T-helper 2 cell treated with Interferon-gamma antibody and Interleukin-4, amounts not matched to agents 100 ng/mL and 5 ng/mL, for 36 hours (primary cell): ENCODE measurements around the gene GUK1. TPM values are rescaled to one million over a fixed set of nuclear protein-coding genes. Genes with fewer than 3 reads are reported as not detected.

Experiments
- intact Hi-C: fragments of 100-400 bp; cut with micrococcal nuclease; formaldehyde crosslinking; loops from one replicate; pipeline ENCODE4 v1.15.1; 2023
- total RNA-seq: library from RNA; stranded (reverse); gene quantifications from 2 replicates; pipeline ENCODE4 v1.2.3, GENCODE V29; 2022

GUK1 gene
- total RNA-seq, 1 donor from 2014 or later: 240 TPM

DNA sequence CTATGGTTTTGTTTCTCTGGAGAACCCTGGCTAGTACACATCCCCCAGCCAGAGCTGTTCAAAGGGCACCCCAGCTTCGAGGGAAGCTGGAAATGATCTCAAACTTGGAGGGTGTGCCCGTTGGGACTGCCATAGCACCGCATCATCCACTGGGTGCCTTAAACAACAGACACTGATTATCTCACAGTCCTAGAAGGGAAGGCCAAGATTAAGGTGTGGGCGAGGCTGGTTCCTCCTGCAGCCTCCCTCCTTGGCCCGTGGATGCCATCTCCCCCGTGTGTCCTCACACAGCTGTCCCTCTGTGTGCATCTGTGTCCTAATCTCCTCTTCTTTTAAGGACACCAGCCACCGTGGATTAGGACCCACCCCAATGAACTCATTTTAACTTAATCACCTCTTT, 21.3 kb downstream of the GUK1 start:
- intact Hi-C loops: no loop called here

DNA sequence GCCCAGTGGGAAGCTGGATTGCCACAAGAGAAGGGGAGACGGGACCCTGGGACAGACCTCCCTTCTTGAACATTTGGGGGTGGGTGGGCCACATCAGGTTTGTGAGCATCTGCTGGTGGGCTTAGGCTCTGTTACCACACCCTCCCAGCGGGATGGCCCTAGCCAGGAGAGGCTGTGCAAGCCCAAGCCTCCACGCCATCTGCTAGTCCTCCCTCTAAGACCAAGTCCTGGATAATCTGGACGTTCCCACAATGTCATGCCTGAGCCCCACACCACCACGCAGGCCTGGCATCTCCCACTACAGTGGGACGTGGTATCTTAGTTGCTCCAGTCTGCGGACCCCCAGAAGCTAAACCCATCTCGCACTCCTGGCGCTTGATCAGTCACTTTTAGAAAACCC, 21.8 kb downstream of the GUK1 start:
- intact Hi-C loops: no loop called here

DNA sequence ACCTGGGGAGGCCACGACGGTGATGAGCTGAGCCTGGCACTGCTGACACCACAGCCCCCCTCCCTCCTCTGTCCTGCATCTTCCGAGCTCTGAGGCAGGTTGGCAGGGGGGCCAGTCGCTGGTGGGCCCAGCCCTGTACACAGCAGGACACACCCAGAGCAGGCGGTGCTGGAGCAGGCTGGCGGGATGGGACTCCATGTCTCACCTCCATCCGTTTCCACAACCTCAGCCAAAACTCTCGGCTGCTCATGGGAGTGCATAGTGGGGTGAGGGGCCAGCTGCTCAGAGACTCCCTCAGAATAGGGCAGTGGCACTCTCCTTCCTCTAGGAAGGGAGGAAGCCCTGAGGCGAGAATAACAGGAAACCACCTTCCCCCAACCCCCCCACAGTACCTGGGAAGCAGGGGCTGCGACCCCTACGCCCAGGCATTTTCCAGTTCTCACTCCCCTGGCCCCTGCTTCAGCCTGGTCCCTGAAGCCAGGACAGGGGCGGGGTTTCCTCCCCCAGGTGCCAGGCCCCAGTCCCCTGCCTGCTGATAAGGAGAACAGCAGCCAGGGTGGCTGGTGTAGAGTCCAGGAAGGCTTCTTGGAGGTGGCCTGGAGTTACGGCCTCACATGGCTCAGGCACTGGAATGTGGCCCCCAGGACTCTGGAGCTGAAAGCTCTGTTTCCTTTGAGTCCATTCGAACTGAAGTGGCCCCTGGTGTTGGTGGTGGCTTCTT, 22.4 kb downstream of the GUK1 start:
- intact Hi-C loops: no loop called here

DNA sequence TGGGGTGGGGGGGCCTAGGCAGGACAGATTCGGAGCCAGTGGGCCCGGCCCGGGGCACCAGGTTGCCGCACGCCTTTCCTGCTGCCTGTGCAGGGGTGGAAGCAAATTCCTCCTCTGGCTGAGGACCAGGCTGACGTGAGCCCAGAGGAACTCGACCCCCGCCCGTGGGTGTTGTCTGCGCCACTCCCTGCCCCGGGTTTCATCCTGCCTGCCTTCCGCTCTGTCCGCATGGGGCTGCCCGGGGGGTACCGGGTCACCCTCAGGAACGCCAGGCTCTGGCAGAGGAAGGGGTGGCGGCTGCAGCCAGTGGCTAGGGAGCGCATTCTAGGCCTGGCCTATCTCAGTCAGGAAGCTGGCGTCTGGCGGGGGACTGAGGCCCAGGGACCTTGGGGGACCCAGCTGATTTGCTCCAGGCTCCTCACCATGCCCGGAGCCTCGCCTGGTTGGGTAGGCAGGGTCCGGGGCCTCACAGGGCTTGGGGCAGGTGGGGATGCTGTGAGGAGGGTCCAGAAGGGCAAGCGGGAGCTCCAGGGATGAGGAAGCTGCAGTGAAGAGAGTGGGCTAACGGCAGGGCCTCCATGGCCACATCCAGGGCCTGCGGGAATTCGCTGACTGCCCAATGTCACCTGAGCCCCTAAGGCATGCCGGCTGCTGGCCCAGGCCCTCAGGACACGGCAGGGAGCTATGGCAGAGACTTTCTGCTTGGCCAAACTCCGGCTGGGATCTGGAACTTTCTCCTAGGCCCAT, 23.1 kb downstream of the GUK1 start:
- intact Hi-C loops: no loop called here

DNA sequence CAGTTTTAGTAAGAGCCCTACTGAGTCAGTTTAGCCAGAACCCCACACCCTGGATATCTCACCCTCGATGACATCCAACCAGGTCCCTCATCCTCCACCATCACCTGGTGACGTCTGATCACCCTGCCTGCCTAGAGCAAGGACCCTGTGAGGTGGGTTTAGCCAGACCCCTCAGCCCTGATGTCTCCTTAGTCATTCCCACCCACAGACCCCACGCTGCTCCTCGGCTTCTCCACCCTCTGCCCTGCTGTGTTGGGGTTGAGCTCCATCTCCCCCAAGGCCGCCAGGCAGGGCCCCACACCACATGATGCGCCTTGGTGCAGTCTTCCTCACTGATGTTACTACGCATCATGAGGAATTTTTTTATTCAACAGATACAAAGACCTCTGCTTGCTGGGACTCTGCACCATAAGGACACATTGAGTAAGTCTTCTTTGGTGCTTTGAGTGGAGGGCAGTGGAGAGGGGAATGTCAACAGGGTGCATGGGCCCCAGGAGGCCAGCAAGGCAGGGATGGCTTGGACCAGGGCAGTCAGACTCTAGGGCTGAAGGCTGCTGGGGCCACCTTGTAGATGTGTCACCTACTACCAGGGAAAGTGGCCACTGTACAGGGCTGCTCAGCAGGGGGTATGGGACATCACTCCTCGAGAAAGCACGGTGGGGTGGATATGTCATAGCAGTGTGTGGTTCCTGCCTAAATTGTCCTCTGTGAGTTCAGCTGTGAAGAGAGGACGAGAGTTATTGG, 23.9 kb downstream of the GUK1 start:
- intact Hi-C loops: no loop called here

DNA sequence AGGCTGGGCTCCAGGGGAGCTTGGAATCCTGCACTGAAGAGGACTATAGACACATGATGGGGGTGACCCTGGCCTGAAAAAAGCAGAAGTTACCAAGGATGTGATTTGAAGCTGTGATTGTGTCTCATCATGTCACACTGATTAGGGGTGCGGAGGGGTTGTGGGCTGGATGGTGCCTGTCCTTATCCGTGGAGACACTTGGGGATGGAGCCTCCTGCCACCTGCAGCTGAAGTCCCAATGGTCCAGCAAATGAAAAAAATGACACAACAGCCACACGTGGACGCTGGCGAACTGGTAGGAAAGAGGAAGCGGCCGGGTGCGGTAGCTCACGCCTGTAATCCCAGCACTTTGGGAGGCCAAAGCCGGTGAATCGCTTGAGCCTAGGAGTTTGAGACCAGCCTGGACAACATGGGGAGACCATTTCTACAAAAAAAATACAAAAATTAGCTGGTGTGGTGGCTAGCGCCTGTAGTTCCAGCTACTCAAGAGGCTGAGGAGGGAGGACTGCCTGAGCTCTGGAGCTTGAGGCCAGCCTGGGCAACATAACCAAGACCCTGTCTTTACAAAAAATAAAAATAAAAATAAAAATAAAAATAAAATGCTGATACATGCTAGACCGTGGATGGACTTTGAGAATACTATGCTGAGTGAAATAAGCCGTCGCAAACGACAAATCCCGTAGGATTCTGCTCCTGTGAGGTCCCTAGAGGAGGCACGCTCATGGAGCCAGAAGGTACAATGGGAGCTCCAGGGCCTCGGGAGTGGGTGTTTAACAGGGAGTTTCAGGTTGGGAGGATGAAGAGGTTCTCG, 24.7 kb downstream of the GUK1 start:
- intact Hi-C loops: loop anchor here (1.0 to 5.0 kb wide), 7 partner anchors 24 to 427 kb away; partner anchors contain the start of genes C1orf35, GUK1, JMJD4 and MRPL55

DNA sequence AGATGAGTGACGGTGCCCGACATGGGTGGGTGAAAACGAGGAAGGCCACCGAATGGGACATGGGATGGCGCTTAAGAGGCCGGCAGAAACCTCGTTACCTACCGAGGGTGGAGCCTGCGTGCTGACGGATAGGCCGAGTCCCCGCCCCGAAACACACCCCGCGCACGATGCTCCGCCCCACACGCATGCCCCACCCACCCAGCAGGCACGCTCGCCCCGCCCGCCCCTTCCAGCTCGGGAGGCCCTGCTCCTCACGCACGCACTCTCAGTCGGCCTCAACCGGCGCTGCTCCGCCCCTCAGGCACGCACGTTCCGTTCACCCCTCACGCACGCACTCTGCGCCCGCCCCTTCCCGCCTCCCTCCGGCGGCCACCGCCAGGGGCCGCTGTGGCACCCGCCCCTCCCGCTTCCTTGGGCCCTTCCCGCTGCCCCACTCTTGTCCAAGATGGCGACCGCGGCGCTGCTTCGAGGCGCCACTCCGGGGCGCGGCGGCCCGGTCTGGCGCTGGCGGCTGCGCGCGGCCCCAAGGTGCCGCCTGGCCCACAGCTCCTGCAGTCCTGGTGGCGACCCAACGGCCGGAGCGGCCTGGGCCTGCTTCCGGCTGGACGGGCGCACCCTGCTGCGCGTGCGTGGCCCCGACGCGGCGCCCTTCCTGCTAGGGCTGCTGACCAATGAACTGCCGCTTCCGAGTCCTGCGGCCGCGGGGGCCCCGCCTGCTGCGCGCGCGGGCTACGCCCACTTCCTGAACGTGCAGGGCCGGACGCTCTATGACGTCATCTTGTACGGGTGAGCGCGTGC, 25.5 kb downstream of the GUK1 start, which contains the start of gene IBA57:
IBA57 (plus strand) TSS at position 433 of the 798 bp plus-strand sequence; CDS start at position 446, 13 bp downstream.
- intact Hi-C loops: loop anchor here (1.0 to 5.0 kb wide), 12 partner anchors 9 to 428 kb away; partner anchors contain the start of genes ARF1, C1orf35, GUK1 and JMJD4

DNA sequence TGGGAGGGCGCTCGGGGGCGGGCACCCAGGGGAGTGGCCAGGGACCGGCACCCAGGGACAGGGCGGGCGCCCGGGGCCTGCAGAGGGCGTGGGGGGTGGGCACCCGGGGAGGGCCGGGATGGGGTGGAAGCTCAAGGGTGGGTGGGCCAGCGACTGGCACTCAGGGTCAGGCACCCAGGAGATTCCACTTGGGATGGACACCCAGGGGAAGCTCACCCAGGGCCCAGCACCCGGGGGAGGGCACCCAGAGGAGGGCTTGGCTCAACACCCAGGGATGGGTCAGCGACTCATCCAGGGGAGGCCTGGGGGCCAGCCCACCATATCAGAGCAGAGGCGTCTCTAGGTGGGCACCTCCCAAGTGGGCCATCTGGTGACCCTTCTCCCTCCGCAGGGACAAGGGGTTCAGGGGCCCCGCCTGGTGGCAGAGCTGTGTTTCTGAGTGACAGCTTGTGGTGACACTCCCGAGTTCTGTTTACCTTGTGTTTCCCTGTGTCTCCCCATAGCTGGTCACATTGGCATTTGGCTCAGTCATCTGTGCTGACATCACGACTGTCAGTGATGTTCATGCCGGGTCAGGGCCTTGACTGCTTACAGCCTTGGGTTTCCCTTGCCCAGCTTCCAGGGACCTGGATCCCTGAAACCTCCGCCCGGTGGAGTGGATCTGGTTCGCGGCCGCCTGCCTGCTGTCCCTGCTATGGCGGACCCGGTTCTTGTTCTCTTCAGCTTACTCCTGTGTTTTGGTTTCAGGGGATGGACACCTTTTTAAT, 26.3 kb downstream of the GUK1 start:
- intact Hi-C loops: loop anchor here (1.0 to 5.0 kb wide), 6 partner anchors 8 to 429 kb away; partner anchors contain the start of genes ARF1, JMJD4 and SNAP47

DNA sequence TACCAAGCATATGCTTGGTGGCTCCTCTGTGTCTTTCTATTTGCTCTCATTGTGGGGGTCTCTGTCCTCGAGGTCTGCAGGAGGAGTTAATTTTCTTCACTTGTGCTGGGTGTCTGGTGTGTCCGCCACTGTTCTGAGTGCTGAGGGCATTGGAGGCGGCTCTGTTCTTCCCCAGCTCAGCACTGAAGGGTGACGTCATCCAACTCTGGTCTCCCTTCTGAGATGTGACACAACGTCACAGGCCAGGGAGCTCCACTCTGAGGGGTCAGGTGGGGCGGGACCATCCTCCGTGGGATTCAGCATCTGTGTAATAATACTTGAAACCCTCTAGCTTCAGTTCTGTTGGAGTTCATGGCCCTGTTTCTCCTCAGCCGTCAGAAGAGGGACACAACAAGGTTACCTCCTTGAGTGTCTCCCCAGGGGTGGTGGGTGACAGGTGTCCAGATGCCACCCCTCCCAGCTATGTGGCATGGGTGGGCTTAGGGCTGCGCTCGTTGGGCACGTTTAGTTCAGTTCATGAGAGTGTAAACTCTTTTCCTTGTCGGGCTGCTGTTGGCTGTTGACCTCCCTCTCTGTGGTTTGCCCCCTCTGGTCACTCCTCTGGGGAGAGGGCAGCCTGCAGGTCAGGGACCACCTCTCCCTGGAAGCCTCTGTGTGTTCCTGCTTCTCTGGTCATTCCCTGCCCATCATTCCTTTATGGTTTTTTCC, 28.6 kb downstream of the GUK1 start:
- intact Hi-C loops: loop anchor here (5.0 kb wide), 1 partner anchor 431 kb away; the partner anchor contains the start of genes JMJD4 and SNAP47

DNA sequence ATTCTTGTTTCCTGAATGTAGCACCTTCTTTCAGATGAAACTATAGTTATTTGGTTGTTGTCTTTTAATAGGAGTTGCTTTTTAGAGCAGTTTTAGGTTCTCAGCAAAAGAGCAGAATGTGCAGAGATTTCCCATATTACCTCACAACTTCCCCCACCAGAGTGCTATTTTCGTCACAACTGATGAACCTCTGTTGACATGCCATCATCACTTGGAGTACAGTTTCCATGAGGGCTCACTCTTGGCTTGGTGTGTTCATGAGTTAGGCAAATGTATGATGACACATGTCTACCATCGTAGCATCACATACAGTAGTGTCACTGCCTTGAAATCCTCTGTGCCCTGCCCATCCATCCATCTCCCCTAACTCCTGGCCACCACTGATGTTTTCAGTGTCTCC, 29.3 kb downstream of the GUK1 start:
- intact Hi-C loops: loop anchor here (5.0 kb wide), 1 partner anchor 432 kb away; the partner anchor contains the start of genes JMJD4 and SNAP47

DNA sequence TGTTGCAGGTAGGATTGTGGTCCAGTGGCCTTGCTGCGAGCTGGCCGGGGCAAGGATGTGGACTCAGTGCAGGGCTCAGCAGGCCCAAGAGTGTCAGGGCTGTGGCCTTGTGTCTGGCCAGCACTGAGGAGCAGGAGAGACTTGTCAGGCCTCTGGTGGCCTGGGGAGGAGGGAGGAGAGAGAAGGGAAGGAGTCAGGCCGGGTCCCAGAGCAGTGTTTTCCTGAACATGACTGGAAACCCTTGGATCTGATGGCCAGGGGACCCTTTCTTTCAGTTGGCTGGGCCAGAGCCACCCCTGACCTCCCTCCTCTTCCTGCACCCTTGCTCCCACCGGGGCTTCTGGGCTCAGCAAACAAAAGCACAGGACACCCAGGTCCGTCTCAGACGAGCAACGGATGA, 30.6 kb downstream of the GUK1 start:
- intact Hi-C loops: no loop called here

DNA sequence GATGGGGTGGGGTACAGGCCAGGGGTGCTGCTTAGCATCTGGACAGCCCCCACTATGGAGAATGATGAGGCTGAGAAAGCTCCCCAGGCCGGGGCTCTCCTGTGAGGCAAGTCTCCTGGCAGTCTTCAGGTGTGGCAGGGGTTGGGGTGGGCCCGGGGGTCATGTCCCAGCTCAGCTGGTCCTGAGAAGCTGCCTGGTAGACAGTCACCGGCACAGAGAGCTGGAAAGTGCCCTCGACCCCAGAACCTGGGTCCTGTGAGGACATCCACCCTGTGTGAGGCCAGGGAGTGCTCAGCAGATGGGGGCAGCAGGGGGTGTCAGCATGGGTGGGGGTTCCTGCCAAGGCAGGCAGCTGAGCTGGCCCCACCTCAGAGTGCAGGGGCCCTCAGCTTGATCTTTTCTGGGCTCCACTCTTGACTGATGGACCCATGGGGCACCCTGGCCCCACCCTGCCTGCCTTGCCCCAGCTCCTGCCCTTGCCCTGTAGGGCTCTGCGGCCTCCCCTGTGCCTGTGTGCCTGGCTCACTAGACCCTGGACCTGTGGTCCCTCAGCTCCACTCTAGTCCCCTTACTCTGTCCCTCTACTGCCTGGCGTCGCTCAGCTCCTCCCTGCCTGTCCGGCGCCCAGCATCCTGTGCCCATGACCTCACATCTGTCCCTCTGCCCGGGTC, 31.3 kb downstream of the GUK1 start:
- intact Hi-C loops: no loop called here

DNA sequence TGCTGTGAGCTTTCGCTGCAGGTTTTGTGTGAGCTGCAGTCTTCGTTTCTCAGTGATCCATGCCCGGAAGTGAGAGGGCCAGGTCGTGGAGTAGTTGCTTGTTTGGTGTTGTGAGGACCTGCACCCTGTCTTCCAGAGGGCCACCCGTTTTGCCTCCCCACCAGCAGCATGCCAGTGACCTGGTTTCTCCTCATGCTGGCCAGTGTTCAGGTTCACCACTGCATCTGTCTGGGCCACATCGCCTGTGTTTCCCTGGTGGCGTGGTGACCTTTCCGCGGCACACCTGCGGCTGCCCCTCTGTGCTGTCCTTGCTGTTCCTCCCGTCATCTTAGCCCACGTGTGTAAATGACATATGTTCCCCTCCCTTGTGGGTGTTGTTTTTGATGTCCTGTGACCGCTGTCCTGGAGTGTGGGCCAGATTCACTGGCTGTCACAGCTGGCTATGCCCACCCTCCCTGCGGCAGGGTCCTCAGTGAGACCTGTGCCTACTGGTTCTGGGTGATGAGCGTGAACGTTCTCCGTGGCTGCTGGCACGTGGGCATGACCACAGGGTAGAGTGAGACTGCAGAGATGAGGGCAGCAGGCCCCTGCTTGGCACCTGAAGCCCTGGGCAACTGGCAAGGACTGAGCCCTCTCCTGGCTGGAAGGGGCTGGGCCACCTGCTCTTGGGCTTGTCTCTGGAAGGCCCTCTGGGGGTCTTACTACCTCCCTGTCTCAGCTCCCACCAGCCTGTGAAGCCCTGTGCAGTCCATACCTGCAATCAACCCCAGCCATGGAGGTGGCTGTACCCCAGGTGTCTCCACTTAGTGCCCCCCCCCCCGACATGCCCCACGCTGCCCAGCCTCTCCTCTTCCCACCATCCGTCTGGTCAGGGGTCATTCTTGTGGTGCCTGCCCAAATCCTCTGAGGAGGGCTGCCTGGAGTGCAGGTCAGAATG, 32.8 kb downstream of the GUK1 start:
- intact Hi-C loops: no loop called here

DNA sequence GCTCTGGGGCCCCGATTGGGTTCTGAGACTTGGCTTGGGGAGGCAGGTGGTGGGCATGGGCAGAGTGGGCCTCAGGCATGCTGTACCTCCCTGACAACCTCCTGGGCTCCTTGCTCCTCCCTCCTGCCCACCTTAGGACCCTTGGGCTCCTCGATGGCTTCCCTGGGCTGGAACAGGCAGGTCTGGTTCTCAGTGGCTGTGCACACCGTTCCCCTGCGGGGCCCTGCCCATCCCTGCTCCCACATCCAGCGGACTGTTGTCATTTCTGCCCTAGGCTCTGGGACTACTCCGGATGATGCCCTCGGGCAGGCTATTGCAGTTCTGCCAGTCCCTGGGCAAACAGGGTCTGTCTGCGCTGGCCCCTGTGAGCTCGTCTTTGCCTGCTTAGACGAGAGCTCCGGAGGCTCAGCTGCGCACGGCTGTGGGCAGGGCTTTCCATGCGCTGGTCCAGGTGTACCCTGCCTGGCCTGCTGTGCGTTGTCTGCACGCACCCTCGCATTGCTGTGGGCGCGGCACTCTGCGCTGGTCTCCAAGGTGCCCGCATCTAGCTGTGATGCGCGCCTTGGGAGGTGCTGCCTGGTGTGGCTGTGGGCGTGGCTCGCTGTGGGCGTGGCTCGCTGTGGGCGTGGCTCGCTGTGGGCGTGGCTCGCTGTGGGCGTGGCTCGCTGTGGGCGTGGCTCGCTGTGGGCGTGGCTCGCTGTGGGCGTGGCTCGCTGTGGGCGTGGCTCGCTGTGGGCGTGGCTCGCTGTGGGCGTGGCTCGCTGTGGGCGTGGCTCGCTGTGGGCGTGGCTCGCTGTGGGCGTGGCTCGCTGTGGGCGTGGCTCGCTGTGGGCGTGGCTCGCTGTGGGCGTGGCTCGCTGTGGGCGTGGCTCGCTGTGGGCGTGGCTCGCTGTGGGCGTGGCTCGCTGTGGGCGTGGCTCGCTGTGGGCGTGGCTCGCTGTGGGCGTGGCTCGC, 33.7 kb downstream of the GUK1 start:
- intact Hi-C loops: loop anchor here (1.0 to 2.0 kb wide), 2 partner anchors 8 to 39 kb away; no protein-coding TSS in a partner anchor
